GM18907 (cell line): Measurements from ENCODE around the gene IL2RA.
A peak's percentile ranks its signal among the peaks of the same experiment; 100 is the strongest.
"Not testable (repeated sequence)": the region's sequence is repeated elsewhere in the genome, so short reads cannot be mapped to it uniquely, and the experiment has no call there.

Source experiments
- ATAC-seq: cut with Tn5 transposase; IDR thresholded peaks from one replicate; pipeline ENCODE4 v1.9.1; 2021; ENCODE audit warnings: mild to moderate bottlenecking, moderate library complexity; ENCODE audit not compliant: unreplicated experiment

The IL2RA gene

DNA sequence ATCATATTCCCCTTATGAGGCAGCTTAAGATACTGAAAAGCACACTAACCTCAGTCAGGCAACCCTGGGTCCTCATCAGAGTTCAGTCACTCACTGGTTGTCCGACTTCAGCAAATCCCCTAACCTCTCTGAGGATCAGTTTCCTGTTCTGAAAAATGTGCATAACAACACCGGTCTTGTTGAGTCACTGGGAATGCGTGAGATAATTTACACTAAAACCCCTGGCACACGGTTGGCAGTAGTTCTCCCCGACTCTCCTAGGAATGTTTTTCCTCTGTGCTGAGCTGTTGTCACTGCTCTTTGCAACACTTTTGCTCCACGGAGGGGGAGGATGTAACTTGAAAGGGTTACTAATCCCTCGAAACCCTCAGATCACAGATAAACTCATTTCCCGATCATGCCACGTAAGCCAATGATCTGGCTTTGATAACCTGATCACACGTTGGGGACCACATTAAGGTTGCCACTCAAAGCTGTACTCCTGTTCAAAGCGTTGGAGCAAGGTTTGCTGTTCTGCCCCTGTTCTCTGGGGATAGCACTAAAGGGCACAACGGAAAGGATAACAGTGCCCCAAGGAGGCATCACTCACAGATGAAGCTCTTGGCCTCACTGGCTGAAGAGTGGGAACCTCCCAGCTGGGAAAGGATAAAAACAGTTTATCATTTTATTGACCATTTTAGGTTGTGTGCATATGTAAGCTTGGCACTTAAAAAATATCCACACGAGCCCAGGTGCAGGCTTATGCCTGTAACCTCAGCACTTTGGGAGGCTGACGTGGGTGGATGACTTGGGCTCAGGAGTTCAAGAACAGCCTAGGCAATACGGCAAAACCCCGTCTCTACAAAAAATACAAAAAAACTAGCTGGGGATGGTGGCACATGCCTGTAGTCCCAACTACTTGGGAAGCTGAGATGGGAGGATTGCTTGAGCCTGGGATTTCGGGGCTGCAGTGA is 21.6 kb upstream of the IL2RA start:
- no peak for ATAC-seq

DNA sequence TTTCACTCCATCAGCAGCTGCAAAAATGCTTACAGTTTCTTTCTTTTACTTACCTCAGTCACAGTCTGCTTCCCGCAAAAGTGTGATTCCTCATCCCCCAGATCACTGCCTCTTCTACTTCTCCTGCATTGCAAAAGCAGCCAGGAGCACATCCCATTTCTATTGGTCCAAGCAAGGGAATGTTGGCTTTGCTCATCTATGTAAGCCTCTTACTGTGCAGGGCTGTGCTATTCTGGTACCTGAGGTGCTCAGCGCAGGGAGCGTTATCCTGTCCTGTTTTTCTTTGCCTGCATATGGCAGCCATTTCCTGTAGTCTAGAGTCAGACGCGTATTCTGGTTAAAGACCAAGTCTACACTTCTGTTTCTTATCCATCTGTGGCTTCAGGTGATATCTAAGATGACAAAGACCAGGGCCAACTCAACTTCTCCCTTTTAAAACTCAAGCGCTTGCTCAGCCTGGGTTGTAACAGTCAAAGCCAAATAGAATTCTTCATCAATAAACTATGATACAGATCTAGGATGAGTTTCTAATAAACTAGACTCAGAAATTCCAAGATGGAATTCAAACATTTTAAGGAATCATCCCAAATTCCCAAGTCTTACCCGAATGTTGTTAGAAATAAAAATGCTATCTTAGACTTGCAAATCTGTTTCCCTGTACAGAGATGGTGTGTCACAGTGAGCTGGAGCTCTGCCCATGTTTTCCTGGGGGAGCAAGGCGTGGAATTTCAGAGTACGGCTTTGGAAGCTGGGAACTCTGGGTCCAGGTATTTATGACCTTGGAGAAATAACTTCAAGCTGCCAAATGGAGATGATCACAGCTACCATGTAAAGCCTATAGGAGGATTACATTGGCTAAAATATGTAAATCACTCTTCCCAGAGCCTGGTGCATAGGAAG is 20.6 kb upstream of the IL2RA start:
- no peak for ATAC-seq

DNA sequence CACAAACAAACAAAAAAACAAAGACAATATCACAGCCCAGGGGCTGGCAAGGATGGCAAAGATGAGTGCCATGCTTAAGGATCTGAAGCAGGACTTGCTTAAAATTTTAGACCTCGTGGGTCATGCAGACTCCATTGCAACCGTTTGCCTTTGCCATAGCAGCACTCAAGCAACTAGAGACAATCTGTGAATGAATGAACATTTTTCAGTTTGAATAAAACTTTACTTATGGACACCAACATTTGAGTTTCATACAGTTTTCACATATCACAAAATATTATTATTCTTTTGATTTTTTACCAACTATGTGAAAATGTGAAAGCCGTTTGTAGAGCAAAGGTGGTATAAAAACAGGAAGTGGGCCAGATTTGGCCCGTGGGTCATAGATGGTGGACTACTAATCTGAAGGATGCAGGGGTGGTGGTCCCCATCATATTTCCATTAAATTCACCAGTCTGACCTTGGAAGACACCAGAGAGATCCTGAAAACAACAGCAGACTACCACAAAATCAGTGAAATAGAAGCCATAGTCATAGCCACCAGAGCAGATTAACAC is 18.3 kb upstream of the IL2RA start:
- no peak for ATAC-seq

DNA sequence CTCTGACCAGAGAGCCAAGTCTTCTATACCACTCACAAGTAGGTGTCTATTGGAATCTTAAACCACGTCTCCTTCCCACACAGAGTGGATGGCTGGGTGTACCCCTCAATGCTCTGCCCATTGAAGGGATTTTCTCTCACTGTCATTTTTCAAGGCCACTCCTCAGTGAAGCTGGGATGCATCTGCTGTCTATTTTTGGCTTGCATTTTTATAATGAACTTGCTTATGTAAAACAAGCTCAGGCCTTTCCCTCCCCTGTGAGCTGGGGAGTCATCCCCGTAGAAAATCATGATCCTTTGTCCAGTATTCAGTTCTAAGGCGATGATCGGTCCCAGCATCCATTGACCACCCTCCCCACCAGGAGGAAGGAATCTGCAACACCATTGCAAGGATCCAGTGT is 16.9 kb upstream of the IL2RA start:
- ATAC-seq = no peak

- ATAC-seq = no peak
Observed at GRCh38 chr10:6077071-6077675, 15.0 kb upstream of the IL2RA start.

DNA sequence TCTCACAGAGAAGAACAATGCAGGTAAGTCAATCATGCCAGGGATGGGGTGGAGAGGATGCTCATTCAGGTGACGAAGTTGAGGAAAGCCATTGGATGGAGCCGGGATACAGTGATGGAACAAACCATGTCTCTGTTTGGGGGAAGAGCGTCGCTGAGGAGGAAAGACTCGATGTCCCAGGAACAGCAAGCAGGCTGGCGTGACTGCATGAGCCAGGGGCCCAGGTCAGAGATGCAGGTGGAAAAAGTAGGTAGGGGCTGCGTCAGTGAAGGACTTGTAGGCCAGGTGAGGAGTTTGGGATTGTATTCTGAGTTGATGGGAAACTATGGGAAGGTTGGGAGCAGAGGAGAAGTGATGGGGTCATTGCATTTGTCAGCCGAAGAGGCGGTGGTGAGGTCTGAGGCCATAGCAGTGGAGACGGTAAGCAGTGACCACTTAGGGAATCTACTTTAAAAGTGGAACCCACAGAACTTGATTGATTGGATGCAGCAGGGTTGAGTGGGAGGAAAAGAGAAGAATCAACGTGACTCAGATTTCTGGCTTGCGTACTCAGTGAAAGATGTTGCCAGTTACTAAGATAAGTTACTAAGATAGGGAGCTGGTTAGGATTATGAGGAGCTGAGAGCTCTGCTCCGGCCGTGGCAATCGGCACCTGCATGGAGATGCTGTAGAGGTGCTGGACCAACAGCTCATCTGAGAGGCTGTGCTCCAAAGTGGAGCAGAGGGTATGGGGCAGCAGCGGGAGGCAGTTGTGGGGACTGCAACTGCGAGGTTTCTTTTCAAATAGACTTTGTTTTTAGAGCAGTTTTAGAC is 12.5 kb upstream of the IL2RA start:
- ATAC-seq = no peak

DNA sequence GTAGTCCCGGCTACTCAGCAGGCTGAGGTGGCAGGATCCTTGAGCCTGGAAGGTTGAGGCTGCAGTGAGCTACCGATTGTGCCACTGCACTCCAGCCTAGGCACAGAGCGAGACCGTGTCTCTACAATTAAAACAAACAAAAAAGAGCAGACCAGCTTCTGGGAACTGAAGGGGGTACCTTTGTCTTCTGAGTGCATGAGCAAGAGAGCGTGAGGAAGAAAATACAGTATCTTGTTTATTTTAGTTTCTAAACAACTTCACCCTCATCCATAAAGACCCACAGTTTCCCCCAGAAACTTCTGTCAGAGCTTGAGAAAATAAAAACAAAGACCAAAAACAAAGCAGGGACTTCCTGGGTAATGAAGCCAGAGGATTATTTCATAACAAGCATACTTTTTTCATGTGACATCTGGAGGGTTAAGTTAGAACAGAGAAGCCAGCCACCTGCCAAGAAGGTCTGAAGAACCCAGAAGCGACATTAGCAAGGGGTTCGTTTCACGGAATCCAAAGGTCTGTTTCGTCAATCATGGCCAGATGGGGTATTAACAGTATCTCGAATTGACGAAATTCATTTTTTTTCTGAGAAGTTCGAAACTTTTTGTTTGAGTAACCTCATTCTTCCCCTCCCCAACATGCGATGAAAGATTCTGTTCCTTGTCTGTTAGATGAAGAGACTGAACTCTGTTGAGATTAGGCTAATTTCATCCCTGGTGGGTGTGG is 10.2 kb upstream of the IL2RA start:
- ATAC-seq = peak; percentile 55

GRCh38 chr10:6071181-6072175 is 9.3 kb upstream of the IL2RA start:
- no peak for ATAC-seq

- ATAC-seq = no peak
Observed at GRCh38 chr10:6070660-6071059, 8.5 kb upstream of the IL2RA start.

DNA sequence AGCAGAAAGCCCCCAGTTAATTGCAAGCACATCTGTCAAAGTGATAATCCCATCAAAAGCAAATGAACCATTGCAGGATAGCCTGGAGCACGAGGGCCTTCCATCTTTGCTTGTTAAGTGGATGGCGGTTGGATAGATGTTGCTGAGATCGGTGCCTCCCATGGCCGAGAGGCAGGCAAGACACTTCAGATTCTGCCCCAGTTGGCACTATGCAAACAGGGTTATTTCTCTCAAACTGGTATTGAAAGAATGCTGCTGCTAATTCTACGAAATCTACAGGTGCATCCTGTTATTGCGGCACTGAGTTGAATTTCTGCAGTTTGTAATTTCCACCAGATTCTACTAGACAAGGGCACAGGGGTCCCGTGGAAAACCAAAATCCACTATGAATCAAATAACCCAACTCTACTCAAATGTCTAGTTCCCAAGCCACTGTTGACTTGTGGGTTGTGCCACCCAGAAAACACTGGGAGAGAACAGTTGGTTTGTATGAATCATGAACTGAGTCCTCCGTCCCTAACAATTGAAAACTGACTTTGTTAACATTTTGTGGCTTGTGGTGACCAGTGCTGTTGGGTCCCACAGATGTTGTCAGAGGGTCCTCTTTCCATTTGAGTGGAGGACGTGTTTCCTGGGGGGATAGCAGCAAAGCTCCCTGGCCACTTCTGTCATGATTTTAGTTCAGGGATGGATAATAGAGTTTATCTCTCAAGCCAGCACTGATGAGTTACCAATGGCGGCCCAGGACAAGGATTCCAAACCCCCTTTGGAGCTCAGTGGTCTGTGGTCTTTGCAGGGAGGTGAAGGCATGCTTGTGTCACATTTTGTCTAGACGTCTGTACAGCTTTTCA is 7.1 kb upstream of the IL2RA start:
- peak; percentile 32 for ATAC-seq

DNA sequence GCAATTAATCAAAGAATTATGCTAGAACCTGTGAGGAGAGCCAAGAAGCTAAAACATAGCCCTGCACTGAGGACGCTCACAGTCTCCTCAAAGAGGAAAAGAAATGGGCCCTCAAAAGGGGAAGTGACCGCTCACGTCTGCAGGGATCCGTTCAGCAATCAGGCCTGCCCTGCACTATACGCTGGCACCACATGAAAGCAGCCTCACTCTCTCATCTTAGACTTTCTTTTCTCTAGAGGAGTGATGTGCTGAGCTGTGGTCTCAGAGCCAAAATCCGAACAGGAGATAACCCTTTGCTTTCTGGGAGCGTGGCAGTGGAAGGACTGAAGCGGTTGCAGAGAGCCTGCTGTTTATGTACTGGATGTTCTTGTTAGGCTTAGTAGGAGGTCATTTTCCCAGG is 6.3 kb upstream of the IL2RA start:
- peak; percentile 54 for ATAC-seq

- ATAC-seq = no peak
Observed at GRCh38 chr10:6068006-6068405, 5.8 kb upstream of the IL2RA start.

- no peak for ATAC-seq
Observed at GRCh38 chr10:6067457-6067856, 5.3 kb upstream of the IL2RA start.

DNA sequence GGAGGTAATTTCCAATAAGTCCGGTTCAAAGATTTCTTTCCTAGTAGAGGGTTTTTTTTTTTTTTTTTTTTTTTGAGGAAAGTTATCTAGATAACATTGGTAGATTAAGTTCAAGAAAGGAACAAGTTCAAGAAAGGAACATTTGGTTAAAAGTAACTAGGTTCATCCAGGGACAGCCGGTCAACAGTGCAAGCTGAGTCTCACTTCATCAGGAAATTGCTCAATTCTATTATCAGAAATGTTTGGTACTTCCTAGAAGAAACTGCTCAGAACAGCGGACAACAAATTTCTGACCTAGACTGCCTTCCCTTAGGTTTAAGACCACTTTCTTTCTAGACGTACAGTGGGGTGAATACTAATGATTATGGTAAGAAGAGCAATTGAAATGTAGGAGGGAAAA is 3.7 kb upstream of the IL2RA start:
- no peak for ATAC-seq

DNA sequence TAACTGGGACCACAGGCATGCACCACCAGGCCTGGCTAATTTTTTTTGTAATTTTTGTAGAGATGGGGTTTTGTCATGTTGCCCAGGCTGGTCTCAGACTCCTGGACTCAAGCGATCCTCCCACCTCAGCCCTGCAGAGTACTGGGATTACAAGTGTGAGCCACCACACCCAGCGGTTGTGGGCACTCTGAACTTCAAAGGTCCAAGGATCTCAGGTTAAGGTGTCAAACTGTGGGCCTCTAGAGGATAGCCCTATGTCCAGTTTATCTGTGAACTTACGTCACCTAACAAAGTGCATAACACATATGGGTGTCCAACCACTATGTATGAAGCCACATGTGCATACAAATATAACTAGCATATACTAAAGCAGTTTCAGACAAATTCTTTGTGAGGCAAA is 3.2 kb upstream of the IL2RA start:
- ATAC-seq = no peak

DNA sequence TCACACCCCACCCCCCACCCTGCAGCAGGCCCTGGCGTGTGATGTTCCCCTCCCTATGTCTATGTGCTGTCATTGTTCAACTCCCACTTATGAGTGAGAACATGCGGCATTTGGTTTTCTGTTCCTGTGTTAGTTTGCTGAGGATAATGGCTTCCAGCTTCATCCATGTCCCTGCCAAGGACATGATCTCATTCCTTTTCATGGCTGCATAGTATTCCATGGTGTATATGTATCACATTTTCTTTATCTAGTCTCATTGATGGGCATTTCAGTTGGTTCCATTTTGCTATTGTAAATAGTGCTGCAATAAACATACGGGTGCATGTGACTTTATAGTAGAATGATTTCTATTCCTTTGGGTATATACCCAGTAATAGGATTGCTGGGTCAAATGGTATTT is 2.6 kb upstream of the IL2RA start:
- ATAC-seq = not testable (repeated sequence)

DNA sequence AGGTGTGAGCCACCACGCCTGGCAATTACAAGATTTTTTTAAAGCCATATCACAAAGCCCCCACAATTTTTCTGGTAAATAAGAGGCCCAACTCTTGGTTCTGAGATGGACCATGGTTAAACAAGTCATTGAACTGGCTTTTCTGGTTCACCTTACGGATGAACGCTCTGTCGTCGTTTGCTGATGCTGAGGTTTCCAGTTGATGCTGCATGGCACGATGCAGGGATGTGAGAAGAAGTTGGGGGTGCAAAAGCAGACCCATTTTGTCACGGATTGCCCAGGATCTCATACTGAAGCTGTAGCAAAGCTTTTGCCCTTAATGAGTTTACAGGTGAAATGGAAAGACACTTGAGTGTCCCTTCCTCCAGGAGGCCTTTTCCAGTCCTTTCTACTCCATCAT is 2.0 kb upstream of the IL2RA start:
- ATAC-seq = no peak
